ENCODE results near the gene UGT8. TPM values are rescaled to one million over a fixed set of nuclear protein-coding genes. Genes with fewer than 3 reads are reported as not detected.
"Not testable (repeated sequence)": the region's sequence is repeated elsewhere in the genome, so short reads cannot be mapped to it uniquely, and the experiment has no call there.

The UGT8 gene
- total RNA-seq, 1 experiment from 2014 or later: 3.4 TPM

DNA sequence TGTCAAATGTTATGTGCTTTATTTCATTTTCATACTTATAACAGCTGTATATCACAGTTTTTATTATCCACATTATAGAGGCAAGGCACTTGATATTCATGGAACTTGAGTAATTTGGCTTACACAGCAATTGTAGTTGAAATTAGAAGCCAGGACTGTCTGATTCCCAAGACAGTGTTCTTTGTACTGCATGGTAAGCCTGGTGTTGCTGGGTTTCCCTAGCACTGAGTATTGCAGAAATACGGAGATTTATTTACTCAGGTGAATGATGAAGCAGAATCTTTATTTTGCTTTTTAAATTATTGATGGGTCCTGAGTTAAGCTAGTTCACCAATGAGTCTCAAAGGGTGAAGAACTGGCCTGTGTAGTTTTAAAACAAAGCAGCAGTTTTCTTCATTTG is 70.0 kb downstream of the UGT8 start:
- Histone ChIP-seq H3K9me3 (ENCODE audit: low read length) (no peaks in the 10 kb centered on the region), H3K9me2 (replicated peaks; ENCODE audit: low read length) (no peaks in the 10 kb centered on the region)

GRCh38 chr4:114670733-114671132 is 72.1 kb downstream of the UGT8 start:
- H3K4me2 ChIP-seq (ENCODE audit: low read length); CTCF ChIA-PET; H3K79me2 ChIP-seq (ENCODE audit: low read length); BruUV-seq (replicated peaks); H3K9me2 ChIP-seq (replicated peaks; ENCODE audit: low read length); H2AFZ ChIP-seq (ENCODE audit: low read length); DNase-seq; H4K20me1 ChIP-seq (ENCODE audit: low read length); ATAC-seq; H3K27ac ChIP-seq (ENCODE audit: low read length); POLR2A ChIA-PET (ENCODE audit: unreplicated experiment); H3K9me3 ChIP-seq (ENCODE audit: low read length); H3K9ac ChIP-seq (ENCODE audit: low read length); H3K27me3 ChIP-seq (ENCODE audit: low read length); H3K4me3 ChIP-seq (ENCODE audit: low read length); H3F3A ChIP-seq (ENCODE audit: low read length, unreplicated experiment); H3K4me1 ChIP-seq (ENCODE audit: insufficient read depth, low read length); H3K36me3 ChIP-seq (ENCODE audit: low read depth, low read length); intact Hi-C loops (cut with micrococcal nuclease): not testable (repeated sequence)

More for the DNA sequence above, 70.0 kb downstream of the UGT8 start:
- intact Hi-C loops (cut with micrococcal nuclease): no loop called here
- ChIA-PET POLR2A (ENCODE audit: unreplicated experiment) (no interaction called here), CTCF (no interaction called here)
- DNase-seq: no peak
- no peaks in the 10 kb centered on the region for H4K20me1 ChIP-seq (ENCODE audit: low read length)
- ATAC-seq: no peak
- H2AFZ ChIP-seq (ENCODE audit: low read length): no peak overlapping the region
- H3K27ac ChIP-seq (ENCODE audit: low read length): no peak overlapping the region
- H3K4me1 ChIP-seq (ENCODE audit: insufficient read depth, low read length): no peaks in the 10 kb centered on the region
- no peaks in the 10 kb centered on the region for H3K27me3 ChIP-seq (ENCODE audit: low read length)
- no peak overlapping the region for H3K4me2 ChIP-seq (ENCODE audit: low read length)
- H3F3A ChIP-seq (ENCODE audit: low read length, unreplicated experiment): no peaks in the 10 kb centered on the region
- no peak overlapping the region for H3K4me3 ChIP-seq (ENCODE audit: low read length)
- no peaks in the 10 kb centered on the region for H3K36me3 ChIP-seq (ENCODE audit: low read depth, low read length)
- TF ChIP-seq EZH2 (IDR thresholded peaks at IDR 0.05; ENCODE audit: low read length, unreplicated experiment): no peak
- no peak for TF ChIP-seq EZH2phosphoT487 (IDR thresholded peaks at IDR 0.05; ENCODE audit: borderline replicate concordance, low read length)
- no peak for TF ChIP-seq CTCF (conservative IDR thresholded peaks at IDR 0.05; ENCODE audit: low read depth, low read length)
- no peaks in the 10 kb centered on the region for H3K79me2 ChIP-seq (ENCODE audit: low read length)
- H3K9ac ChIP-seq (ENCODE audit: low read length): no peak overlapping the region
- no TSS peak for BruUV-seq (replicated peaks)

- intact Hi-C loops (cut with micrococcal nuclease): no loop called here
- Histone ChIP-seq H3F3A (ENCODE audit: low read length, unreplicated experiment) (no peaks in the 10 kb centered on the region), H3K9me2 (replicated peaks; ENCODE audit: low read length) (no peaks in the 10 kb centered on the region), H3K36me3 (ENCODE audit: low read depth, low read length) (no peaks in the 10 kb centered on the region), H3K4me1 (ENCODE audit: insufficient read depth, low read length) (no peaks in the 10 kb centered on the region), H3K79me2 (ENCODE audit: low read length) (no peaks in the 10 kb centered on the region), H2AFZ (ENCODE audit: low read length) (no peak overlapping the region), H3K9ac (ENCODE audit: low read length) (no peak overlapping the region), H3K4me2 (ENCODE audit: low read length) (no peak overlapping the region), H3K9me3 (ENCODE audit: low read length) (no peaks in the 10 kb centered on the region), H3K27ac (ENCODE audit: low read length) (no peak overlapping the region), H3K4me3 (ENCODE audit: low read length) (no peak overlapping the region), H3K27me3 (ENCODE audit: low read length) (no peaks in the 10 kb centered on the region), H4K20me1 (ENCODE audit: low read length) (no peaks in the 10 kb centered on the region)
- BruUV-seq (replicated peaks): no TSS peak
- no peak for TF ChIP-seq EZH2phosphoT487 (IDR thresholded peaks at IDR 0.05; ENCODE audit: borderline replicate concordance, low read length)
- no peak for TF ChIP-seq CTCF (conservative IDR thresholded peaks at IDR 0.05; ENCODE audit: low read depth, low read length)
- TF ChIP-seq EZH2 (IDR thresholded peaks at IDR 0.05; ENCODE audit: low read length, unreplicated experiment): no peak
- DNase-seq: no peak
- ChIA-PET POLR2A (ENCODE audit: unreplicated experiment) (no interaction called here), CTCF (no interaction called here)
- ATAC-seq: no peak
Observed at GRCh38 chr4:114673306-114673705, 74.7 kb downstream of the UGT8 start.
